Activated naive CD4-positive, alpha-beta T cell treated with anti-CD3 and anti-CD28 coated beads for 36 hours (primary cell): ENCODE data around the gene RAB34. TPM values are rescaled to one million over a fixed set of nuclear protein-coding genes. Genes with fewer than 3 reads are reported as not detected.

ENCODE experiments used
- CTCF ChIA-PET: fragments of 350-600 bp; sonication (Branson Sonifier 250); formaldehyde crosslinking; loops from one replicate; lab custom pipeline; 2021; ENCODE audit warnings: antibody characterized with exemption; lab: Charles Lee
- DNase-seq: peaks from one replicate; pipeline ENCODE4 v3.0.0-alpha.2; 2020
- H3K27ac Mint-ChIP-seq: one replicate; pipeline ENCODE4 v1.8.0; 2021; ENCODE audit warnings: mild to moderate bottlenecking, mixed read lengths
- H3K27me3 Mint-ChIP-seq: one replicate; pipeline ENCODE4 v1.8.0; 2021; ENCODE audit warnings: low read depth, mixed read lengths
- H3K36me3 Mint-ChIP-seq: one replicate; pipeline ENCODE4 v1.8.0; 2021; ENCODE audit warnings: low read depth, mixed read lengths
- H3K4me1 Mint-ChIP-seq: one replicate; pipeline ENCODE4 v1.8.0; 2021; ENCODE audit warnings: low read depth, mixed read lengths
- H3K4me3 Mint-ChIP-seq: one replicate; pipeline ENCODE4 v1.8.0; 2021; ENCODE audit warnings: mild to moderate bottlenecking, moderate library complexity, mixed read lengths
- H3K9me3 Mint-ChIP-seq: one replicate; pipeline ENCODE4 v1.8.0; 2021; ENCODE audit warnings: mixed read lengths
- intact Hi-C: fragments of 100-400 bp; cut with micrococcal nuclease; formaldehyde crosslinking; loops from one replicate; pipeline ENCODE4 v1.15.1; 2023
- total RNA-seq, 2 experiments: library from RNA; stranded (reverse); gene quantifications; one replicate each; pipeline ENCODE4 v1.2.3, GENCODE V29; 2021

Gene RAB34
- total RNA-seq, 2 experiments from 2014 or later = 10.2 to 12.3 TPM

DNA sequence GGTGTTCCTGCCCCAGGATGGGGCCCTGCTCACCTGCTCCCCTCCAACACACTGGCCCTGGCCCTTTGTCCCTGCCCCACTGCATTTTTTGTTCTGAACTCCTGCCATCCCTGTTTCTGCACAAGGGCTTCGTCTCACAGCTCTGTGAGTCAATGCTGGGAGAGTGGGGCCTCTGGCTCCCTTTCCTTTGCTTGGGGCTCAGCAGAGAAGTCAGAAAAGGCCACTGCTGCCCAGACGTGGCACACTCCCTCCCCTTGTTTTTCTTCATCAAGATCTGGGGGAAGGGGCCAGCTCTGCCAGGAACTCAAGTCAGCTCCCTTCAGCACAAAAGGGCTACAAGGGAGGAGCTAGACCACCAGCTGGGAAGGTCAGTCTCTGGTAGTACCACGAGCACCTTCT, 14.9 kb downstream of the RAB34 start:
- Mint-ChIP-seq H3K9me3 (no peaks in the 10 kb centered on the region), H3K27ac (no peak overlapping the region), H3K4me3 (no peak overlapping the region), H3K4me1 (no peaks in the 10 kb centered on the region), H3K36me3 (peaks cover 28% of the 10 kb centered on the region), H3K27me3 (no peaks in the 10 kb centered on the region)
- DNase-seq = no peak
- intact Hi-C loops = no loop called here
- CTCF ChIA-PET = no interaction called here

DNA sequence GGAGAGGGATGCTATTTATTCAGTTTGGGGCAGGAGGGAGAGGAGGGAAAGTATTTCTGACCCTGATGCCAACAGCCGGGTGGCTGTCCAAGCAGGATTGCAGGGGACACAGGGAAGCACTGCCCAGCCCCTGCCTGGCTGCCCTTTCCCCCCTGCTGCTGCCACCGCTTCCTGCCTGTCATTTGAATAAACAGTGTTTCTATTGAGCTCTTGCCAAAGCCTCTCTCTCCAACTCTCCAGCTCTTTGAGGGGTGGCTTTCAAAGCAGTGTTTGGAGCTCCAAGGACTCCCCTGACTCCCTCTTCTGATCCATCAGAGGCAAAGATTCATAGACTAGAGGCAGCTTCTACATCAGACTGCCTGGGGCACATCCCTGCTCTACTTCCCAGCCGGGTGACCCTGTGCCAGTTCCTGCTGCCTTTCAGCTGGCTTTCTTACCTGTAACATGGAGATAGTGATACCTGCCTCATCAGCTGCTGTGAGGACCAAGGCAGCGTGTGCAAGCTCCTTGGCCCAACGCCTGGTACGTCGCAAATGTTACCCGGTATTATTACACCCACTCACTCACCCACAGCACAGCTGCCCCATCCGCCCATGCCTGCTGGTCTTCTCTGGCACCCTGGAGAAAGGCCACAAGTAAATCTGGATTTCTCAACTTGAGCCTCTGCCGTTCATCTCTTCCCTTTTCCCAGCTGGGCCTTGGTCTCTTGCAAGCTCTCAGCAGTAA, 15.5 kb downstream of the RAB34 start:
- Mint-ChIP-seq H3K27me3 (no peaks in the 10 kb centered on the region), H3K4me3 (no peak overlapping the region), H3K4me1 (no peaks in the 10 kb centered on the region), H3K27ac (no peak overlapping the region), H3K36me3 (peaks cover 34% of the 10 kb centered on the region), H3K9me3 (no peaks in the 10 kb centered on the region)
- intact Hi-C loops = no loop called here
- CTCF ChIA-PET = no interaction called here
- no peak for DNase-seq

DNA sequence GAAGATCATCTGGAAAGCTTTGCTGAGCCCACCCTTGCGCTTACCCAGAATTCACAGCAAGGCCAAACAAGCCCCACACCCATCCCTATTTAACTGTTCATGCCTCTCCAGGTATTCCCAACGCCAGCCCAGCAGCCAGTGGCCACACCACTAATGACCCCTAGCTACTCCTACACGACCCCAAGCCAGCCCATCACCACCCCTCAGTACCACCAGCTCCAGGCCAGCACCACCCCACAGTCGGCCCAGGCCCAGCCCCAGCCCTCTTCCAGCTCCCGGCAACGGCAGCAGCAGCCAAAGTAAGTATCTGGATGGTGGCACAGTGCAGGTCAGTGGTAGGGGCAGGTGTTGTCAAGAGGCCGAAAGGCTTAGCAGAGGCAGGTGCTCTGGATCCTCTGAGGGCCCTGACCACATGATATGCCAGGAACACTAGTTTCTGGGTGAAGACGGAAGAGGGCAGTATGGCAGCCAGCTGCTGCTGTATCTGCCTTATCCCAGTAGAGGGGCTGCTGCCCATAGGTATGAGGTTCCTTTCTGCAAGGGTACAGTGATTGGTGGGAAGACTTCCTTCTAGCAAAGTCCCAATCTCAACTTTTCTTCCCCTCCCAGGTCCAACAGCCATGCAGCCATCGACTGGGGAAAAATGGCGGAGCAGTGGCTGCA, 16.7 kb downstream of the RAB34 start:
- DNase-seq = no peak
- CTCF ChIA-PET = no interaction called here
- Mint-ChIP-seq H3K9me3 (no peaks in the 10 kb centered on the region), H3K27ac (no peak overlapping the region), H3K27me3 (no peaks in the 10 kb centered on the region), H3K4me1 (no peaks in the 10 kb centered on the region), H3K4me3 (no peak overlapping the region), H3K36me3 (peaks cover 37% of the 10 kb centered on the region)
- intact Hi-C loops = no loop called here

DNA sequence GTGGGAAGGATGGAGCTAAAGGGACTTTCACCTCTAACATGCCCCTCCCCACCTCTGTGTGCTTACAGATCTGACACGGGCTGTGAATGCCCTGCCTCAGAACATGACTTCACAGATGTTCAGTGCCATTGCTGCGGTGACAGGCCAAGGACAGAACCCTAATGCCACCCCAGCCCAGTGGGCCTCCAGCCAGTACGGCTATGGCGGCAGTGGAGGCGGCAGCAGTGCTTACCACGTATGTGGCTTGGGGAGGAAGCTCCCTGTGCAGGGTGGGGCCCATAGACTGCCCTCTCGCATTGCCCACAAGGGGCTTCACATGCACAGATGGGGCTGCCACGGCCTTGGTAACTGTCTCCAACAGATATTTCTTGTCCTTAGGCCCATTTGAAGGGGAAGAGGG, 17.4 kb downstream of the RAB34 start:
- intact Hi-C loops = no loop called here
- Mint-ChIP-seq H3K9me3 (no peaks in the 10 kb centered on the region), H3K4me1 (no peaks in the 10 kb centered on the region), H3K27me3 (no peaks in the 10 kb centered on the region), H3K27ac (no peak overlapping the region), H3K36me3 (peaks cover 39% of the 10 kb centered on the region), H3K4me3 (no peak overlapping the region)
- CTCF ChIA-PET = no interaction called here
- DNase-seq = no peak

DNA sequence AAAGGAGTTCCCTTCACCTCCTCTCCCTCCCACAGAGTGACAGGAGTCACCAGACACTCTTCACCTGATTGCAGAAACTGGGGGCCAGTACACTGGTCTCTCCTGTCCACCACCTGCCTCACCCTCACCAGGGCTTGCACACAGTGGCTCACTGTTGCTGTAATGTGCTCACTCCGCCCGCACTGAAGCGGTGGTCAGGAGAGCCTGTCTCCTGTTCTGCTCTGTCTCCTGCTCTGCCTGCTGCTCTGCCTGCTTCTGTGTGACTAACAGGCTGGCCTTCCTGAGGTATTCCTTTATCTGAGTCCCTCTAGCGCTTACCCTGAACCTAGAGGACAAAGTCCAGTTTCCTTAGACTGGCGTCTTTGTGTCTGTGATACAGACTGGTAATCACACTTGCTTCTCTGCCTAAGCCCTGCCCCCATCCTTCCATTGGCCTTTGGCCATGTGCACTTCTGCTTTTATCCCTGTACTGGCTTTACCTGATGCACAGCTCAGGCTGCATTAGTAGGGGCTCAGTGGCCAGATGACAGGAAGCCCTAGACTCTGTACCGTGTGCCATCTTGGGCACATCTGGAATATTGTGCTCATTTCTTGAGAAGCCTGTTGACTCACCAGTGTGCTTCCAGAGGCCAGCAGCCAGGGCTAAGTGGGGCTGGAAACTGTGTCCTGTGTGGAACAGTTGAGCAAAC, 19.3 kb downstream of the RAB34 start:
- intact Hi-C loops = no loop called here
- CTCF ChIA-PET = no interaction called here
- Mint-ChIP-seq H3K4me3 (no peak overlapping the region), H3K4me1 (no peaks in the 10 kb centered on the region), H3K9me3 (no peaks in the 10 kb centered on the region), H3K36me3 (peaks cover 47% of the 10 kb centered on the region), H3K27me3 (no peaks in the 10 kb centered on the region), H3K27ac (peak overlapping the region; percentile 18)
- no peak for DNase-seq

DNA sequence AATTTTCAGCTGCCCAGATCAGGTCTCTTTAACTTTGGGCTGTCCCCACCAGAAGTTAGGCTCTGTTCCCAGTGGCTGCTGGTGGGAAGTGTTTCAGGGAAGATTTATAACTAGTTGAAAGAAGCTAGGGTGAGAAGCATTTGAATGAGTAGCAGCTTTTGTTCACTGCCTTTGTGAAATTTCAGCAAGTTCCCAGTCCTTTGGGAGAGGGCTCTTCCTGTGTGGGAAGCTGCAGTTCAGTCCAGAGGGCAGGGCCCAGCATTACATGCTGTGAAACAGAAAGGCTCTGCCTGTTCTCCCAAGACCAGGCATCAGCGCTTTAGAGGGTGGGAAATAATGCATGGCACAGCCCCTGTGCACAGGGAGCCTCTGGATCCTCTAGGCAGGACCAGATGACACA, 23.8 kb downstream of the RAB34 start:
- H3K4me1 Mint-ChIP-seq = no peaks in the 10 kb centered on the region
- H3K4me3 Mint-ChIP-seq = no peak overlapping the region
- H3K27ac Mint-ChIP-seq = no peak overlapping the region
- CTCF ChIA-PET = interaction anchor here (2.0 kb wide), 1 partner anchor 47 kb away, joined by 6 read pairs; no protein-coding TSS in a partner anchor
- H3K9me3 Mint-ChIP-seq = no peaks in the 10 kb centered on the region
- peaks cover 52% of the 10 kb centered on the region for H3K36me3 Mint-ChIP-seq
- H3K27me3 Mint-ChIP-seq = no peaks in the 10 kb centered on the region
- intact Hi-C loops = no loop called here
- no peak for DNase-seq

DNA sequence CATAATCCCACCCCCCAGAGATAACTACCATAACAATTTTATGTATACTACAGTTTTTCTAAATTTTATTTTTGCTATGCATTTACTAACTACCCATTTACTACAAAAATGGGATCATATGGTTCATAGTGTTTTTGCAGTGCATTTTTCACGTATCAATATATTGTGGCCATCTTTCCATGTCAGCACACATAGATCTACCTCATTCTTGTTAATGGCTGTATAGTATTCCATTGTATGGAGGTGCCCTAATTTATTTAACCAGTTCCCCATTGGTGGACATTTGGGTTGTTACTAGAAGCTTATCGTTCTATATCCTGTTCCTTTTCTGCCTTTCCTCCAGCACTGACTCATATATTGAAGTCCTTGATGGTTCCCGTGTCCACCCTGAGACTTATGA, 28.7 kb downstream of the RAB34 start:
- Mint-ChIP-seq H3K27ac (no peak overlapping the region), H3K9me3 (no peaks in the 10 kb centered on the region), H3K27me3 (no peaks in the 10 kb centered on the region), H3K4me1 (no peaks in the 10 kb centered on the region), H3K4me3 (no peak overlapping the region), H3K36me3 (peaks cover 63% of the 10 kb centered on the region)
- CTCF ChIA-PET = interaction anchor here (0.7 kb wide), 1 partner anchor 442 kb away, joined by 3 read pairs; no protein-coding TSS in a partner anchor
- DNase-seq = no peak
- intact Hi-C loops = no loop called here

DNA sequence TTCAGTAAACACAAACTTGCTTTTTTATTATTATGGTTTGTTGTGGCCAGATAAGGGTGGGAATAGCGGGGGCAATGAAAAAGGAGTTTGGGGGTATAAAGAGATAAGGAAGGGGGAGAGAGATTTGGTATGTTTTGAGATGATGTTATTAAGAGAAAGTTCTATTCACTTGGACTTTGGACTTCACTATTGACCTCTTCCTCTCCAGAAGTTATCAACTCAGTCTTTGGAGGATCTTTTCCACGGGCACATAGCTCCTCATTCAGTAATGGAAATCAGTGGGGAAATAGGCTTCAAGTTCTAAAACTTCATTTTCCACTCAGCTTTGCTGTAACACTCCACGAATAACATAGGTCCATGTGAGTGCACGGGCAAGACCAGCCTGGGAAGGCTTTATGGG, 29.2 kb downstream of the RAB34 start:
- Mint-ChIP-seq H3K36me3 (peaks cover 63% of the 10 kb centered on the region), H3K27ac (no peak overlapping the region), H3K4me3 (no peak overlapping the region), H3K4me1 (no peaks in the 10 kb centered on the region), H3K27me3 (no peaks in the 10 kb centered on the region), H3K9me3 (no peaks in the 10 kb centered on the region)
- intact Hi-C loops = no loop called here
- CTCF ChIA-PET = interaction anchor here (0.7 kb wide), 1 partner anchor 442 kb away, joined by 3 read pairs; no protein-coding TSS in a partner anchor
- no peak for DNase-seq

DNA sequence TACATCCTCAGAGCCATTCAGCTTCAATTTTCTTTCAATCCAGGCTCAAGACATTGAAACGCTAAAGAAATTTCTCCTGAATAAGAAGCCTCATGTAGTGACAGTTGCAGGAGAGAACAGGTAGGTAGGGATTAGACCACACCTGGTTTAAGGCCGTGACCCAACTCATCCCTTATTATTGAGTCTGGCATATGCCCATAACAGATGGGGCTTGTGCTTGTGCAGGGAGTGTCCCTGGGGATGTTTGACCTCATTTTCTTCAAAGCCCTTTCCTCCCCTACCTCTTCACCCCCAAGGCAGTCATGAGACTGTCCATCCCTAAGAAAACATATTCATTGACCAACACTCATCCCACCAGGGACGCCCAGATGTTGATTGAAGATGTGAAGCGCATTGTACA, 31.4 kb downstream of the RAB34 start:
- no peaks in the 10 kb centered on the region for H3K27me3 Mint-ChIP-seq
- no peak overlapping the region for H3K4me3 Mint-ChIP-seq
- H3K4me1 Mint-ChIP-seq = no peaks in the 10 kb centered on the region
- H3K9me3 Mint-ChIP-seq = no peaks in the 10 kb centered on the region
- peaks cover 72% of the 10 kb centered on the region for H3K36me3 Mint-ChIP-seq
- DNase-seq = no peak
- intact Hi-C loops = no loop called here
- CTCF ChIA-PET = interaction anchor here (0.6 kb wide), 1 partner anchor 39 kb away, joined by 6 read pairs; no protein-coding TSS in a partner anchor
- H3K27ac Mint-ChIP-seq = peak overlapping the region; percentile 36

DNA sequence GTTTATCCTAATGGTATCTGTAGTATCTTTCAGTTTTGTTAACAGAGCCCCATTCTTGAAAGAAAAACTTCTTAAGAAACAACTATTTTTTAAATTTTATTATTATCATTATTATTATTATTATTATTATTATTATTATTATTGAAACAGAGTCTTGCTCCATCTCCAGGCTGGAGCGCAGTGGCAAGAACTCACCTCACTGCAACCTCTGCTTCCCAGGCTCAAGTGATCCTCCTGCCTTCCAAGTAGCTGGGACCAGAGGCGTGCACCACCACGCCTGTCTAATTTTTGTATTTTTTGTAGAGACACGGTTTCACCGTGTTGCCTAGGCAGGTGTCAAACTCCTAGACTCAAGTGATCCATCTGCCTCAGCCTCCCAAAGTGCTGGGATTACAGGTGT, 32.3 kb downstream of the RAB34 start:
- H3K4me1 Mint-ChIP-seq = no peaks in the 10 kb centered on the region
- H3K9me3 Mint-ChIP-seq = no peaks in the 10 kb centered on the region
- H3K4me3 Mint-ChIP-seq = no peak overlapping the region
- no peaks in the 10 kb centered on the region for H3K27me3 Mint-ChIP-seq
- CTCF ChIA-PET = no interaction called here
- intact Hi-C loops = no loop called here
- no peak overlapping the region for H3K27ac Mint-ChIP-seq
- peaks cover 68% of the 10 kb centered on the region for H3K36me3 Mint-ChIP-seq
- DNase-seq = no peak

DNA sequence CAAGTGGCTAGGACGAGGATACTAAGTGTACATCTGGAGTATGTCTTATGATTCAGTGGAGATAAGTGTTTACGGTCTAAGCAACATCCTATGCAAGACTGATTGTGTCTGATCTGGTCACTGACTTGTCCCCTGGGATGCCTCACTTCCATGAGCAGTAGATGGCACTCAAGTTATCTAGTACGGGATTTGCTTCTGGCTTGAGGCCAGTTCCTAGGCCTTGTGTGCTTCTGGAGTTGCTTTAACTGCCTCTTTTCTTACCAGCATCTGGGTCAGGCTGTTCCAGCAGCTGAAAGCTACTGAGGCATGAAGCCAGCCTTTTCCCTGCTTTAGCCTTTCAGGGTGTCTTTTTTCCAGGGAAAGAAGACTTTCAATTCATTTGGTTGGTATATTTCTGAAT, 32.7 kb downstream of the RAB34 start:
- CTCF ChIA-PET = no interaction called here
- DNase-seq = no peak
- H3K4me1 Mint-ChIP-seq = no peaks in the 10 kb centered on the region
- intact Hi-C loops = no loop called here
- H3K27me3 Mint-ChIP-seq = no peaks in the 10 kb centered on the region
- no peak overlapping the region for H3K4me3 Mint-ChIP-seq
- H3K27ac Mint-ChIP-seq = no peak overlapping the region
- H3K36me3 Mint-ChIP-seq = peaks cover 64% of the 10 kb centered on the region
- no peaks in the 10 kb centered on the region for H3K9me3 Mint-ChIP-seq

DNA sequence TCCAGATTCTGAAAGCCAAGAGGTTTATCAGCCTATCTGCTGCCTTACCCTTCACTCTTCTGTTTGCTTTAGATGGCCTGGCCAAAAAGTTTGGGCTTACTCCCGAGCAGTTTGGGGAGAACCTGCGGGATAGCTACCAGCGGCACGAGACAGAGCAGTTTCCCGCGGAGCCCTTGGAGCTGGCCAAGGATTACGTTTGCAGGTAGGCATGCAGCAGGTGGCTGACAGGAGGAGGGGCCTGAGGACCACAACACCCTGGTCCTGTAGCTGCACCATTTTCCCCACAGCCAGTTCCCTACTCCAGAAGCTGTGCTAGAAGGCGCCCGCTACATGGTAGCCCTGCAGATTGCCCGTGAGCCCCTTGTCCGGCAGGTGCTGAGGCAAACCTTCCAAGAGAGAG, 35.0 kb downstream of the RAB34 start:
- H3K4me1 Mint-ChIP-seq = no peaks in the 10 kb centered on the region
- no peak overlapping the region for H3K27ac Mint-ChIP-seq
- H3K4me3 Mint-ChIP-seq = no peak overlapping the region
- intact Hi-C loops = no loop called here
- no peaks in the 10 kb centered on the region for H3K27me3 Mint-ChIP-seq
- H3K36me3 Mint-ChIP-seq = peaks cover 55% of the 10 kb centered on the region
- DNase-seq = no peak
- CTCF ChIA-PET = no interaction called here
- H3K9me3 Mint-ChIP-seq = no peaks in the 10 kb centered on the region
